ENCODE data around the gene ABCA2.

DNA sequence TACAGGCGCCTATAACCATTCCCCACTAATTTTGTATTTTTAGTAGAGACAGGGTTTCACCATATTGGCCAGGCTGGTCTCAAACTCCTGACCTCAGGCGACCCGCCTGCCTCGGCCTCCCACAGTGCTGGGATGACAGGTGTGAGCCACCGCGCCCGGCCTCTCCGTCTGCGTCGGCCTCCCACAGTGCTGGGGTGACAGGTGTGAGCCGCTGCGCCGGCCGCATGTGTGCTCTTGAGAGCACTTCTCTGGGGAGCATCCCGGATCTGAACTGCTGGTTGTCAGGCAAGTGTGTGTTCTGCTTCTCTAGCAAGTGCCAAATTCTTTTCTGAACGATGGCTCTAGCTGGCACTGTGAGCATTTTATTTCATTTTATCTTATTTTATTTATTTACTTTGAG is 29.5 kb upstream of the ABCA2 start:
- no peak for TF ChIP-seq CTCF (conservative IDR thresholded peaks at IDR 0.05)
- no peak for TF ChIP-seq ZFX (IDR thresholded peaks at IDR 0.05)

All from C4-2B (cell line).